HG03342 (cell line): Measurements from ENCODE around the gene TMEM233.
"Not testable (repeated sequence)": the region's sequence is repeated elsewhere in the genome, so short reads cannot be mapped to it uniquely, and the experiment has no call there.

Source experiments
- ATAC-seq: cut with Tn5 transposase; IDR thresholded peaks from one replicate; pipeline ENCODE4 v1.9.1; 2021; ENCODE audit warnings: mild to moderate bottlenecking, moderate library complexity; ENCODE audit not compliant: unreplicated experiment

The TMEM233 gene

DNA sequence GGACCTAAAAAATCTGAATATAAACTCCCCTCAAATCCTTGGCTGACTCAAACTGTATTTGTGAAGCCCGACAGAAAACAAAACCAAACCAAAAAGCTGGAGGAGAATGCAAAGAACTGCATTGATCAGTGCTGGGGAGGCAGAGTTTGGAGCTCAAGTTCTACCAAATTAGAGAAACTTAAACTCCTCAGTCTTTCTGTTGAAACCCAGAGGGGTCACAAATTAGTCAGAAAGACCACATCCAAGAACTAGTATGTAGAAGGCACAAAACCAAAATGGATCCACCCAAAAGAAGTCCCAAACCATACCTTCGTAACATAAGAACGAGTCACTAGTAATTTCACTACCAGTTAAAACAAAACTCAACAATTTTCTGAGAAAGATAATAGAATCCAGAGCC, 59.1 kb downstream of the TMEM233 start:
- no peak for ATAC-seq

DNA sequence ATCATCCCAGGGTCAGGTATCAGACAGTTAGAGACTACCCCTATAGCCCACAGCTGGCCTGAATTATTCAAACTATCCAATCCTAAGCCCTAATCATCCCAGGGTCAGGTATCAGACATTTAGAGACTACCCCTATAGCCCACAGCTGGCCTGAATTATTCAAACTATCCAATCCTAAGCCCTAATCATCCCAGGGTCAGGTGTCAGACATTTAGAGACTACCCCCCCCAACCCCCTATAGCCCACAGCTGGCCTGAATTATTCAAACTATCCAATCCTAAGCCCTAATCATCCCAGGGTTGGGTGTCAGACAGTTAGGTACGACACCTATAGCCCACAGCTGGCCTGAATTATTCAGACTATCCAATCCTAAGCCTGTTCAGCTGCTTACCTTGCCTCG, 63.4 kb downstream of the TMEM233 start:
- not testable (repeated sequence) for ATAC-seq

DNA sequence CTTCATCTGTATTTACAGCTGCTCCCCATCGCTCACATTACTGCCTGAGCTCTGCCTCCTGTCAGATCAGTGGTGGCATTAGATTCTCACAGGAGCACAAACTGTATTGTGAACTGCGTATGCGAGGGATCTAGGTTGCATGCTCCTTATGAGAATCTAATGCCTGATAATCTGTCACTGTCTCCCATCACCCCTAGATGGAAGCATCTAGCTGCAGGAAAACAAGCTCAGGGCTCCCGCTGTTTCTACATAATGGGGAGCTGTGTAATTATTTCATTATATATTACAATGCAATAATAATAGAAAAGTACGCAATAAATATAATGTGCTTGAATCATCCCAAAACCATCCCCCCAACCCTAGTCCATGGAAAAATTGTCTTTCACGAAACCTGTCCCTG, 64.6 kb downstream of the TMEM233 start:
- ATAC-seq = not testable (repeated sequence)

DNA sequence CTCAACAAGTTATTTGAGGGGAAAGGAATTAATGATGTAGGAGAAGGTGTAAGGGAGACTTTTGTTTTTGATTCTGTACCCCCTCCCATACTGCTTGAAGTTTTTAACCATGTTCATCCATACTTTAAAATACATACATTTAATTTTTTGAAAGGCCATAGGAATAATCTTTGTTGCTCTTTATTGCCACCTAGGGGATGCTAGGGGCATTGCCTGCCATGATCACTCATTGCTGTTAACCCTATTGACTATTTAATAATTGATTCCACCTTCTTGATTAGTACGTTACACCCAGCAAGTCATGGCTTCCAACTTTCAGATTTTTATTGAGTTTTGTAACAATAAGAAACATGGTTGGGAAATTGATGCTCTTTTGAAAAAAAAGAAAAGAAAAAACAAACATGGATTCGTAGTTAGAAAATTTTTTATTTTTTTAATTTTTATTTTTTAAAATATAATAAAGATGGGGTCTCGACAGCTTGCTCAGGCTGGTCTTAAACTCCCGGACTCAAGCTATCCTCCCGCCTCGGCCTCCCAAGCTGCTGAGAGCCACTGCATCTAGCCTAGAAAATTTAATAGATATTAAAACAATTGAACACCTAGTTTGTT, 65.8 kb downstream of the TMEM233 start:
- ATAC-seq = peak; percentile 66

DNA sequence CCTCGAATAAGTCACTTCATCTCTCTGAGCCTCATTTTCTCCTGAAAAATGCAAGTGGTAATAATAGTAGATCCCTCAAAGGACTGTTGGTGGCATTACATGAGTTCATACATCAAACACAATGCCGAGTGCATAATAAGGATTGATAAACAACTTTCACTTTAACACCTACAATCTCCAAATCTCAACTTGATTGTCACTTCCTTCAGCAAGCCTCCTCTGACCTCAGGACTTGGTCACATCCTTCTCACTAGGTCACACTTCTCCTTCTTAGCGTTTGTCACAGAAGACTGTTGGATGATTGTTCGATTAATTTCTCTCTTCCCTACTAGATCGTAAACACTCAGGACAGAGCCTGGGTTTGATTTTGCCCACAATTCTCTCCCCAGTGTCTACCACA, 66.5 kb downstream of the TMEM233 start:
- ATAC-seq = no peak

DNA sequence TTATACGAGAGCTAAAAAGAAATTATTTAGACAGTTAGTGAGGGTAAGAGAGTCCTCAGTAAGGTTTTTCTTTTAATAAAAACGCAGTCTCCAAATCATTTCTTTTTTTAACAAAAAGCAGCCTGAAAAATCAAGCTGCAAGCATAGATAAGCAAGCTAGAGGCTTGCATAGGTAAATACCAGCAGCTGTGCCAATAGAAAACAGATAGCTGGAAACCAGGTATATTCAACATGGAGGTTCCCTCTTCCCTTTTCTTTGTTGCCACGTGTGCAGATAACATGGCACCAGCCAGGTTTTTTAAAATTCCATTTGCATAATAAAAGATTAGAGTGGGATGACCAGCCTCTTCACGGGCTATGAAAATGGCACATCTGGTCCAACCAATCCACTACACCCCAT, 68.3 kb downstream of the TMEM233 start:
- ATAC-seq = no peak

DNA sequence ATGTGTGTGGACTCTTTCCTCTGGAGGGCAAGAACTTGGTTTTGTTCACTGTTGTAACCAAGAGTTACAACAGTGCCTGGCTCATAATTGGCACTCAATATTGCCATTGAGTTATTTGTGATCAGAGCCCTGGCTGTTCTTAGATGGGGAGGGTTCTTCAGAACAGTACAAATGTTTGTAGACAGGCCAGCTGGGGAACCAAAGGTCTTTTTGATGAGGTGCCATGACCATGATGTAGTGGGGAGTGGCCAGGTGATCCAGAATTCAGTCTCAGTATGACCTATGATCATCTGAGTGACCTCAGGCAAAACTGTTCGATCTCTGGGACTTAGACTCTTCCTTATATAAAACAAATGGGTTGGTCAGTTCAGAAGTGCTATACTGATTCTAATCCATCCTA, 71.1 kb downstream of the TMEM233 start:
- no peak for ATAC-seq

DNA sequence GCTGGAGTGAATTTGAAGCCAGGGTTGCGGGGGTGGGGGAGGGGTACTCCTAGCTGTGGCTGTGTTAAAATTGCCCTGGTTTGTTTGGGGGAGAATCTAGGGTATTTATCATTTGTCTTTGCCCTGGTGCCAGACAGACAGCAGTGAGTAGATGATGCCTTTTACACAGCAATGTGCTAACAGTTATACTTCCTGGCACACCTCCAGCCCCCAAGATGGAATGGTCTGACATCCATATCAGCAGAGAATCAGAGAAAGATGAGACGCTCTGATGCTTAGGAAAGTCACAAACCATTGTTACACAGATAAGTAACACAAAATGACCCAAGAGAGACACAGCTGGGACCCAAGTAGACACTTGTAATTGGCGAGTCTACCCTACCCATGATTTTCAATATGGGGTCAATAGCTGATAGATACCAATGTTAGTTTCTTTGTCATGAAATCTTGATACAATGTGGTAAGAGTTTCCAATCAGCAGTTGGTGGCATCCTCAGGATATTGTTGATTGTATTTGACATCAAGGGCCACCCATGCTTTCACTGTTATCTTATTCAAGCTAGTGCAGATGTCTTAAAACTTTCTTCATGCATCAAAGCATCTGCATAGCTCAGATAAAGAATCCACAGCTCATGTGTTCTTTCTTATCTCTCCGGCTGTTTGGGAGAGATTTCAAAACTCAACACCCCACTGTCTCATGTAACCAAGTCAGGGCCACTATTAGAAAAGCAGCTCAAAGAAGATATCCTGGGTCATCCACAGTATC, 71.8 kb downstream of the TMEM233 start:
- no peak for ATAC-seq

DNA sequence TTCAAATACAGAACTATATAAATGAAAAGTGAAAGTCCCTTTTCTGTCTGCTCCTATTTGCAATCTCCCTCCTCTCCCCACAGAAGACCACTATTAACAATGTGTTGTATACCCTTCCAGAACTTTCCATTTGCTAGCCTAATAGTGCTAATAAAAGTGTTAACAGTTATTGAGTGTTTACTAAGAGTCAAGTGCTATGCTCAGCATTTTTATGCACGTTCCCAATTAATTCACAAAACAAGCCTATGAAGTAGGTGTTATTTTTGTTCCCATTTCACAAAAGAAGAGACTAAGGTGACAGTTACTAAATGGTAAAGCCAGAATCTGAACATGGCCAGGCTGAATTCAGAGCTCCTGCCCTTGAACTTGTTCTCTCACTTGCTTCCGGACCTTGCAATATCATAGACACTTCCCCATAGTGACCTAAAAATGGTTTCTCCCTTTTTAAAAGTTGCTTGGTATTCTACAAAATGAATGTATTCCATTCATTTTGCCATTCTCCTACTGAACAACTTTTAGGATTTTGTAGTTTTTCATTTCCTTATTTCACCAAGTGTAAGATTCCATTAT, 72.7 kb downstream of the TMEM233 start:
- ATAC-seq = no peak

DNA sequence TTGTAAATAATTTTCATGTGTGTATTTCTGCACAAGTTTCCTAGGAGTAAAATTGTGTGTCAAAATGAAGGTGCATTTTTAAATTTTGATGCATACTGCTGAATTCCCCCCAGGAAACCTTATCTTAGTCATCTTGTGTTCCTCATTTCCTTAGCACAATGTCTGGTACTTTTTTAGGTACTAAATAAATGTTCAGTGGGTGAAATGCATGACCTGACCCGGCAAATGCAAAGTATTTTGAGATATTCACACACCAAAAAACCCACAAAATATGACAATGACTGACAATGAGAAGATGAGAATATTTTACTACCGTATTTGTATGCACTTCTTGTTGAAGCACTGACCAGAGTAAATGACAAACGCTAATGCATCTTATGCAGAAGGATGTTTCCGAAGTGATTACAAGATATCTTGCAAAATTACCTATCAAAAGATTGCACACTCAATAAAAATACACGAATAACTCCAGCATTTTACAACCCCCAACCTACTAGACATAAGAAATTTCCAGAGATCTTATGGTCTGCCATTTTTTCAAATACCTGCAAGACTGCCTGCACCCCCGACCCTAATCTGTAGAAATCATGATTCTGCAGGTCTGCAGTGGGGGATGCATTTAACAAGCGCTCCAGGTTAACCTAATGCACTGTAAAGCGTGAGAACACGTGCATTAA, 73.5 kb downstream of the TMEM233 start:
- ATAC-seq = no peak

DNA sequence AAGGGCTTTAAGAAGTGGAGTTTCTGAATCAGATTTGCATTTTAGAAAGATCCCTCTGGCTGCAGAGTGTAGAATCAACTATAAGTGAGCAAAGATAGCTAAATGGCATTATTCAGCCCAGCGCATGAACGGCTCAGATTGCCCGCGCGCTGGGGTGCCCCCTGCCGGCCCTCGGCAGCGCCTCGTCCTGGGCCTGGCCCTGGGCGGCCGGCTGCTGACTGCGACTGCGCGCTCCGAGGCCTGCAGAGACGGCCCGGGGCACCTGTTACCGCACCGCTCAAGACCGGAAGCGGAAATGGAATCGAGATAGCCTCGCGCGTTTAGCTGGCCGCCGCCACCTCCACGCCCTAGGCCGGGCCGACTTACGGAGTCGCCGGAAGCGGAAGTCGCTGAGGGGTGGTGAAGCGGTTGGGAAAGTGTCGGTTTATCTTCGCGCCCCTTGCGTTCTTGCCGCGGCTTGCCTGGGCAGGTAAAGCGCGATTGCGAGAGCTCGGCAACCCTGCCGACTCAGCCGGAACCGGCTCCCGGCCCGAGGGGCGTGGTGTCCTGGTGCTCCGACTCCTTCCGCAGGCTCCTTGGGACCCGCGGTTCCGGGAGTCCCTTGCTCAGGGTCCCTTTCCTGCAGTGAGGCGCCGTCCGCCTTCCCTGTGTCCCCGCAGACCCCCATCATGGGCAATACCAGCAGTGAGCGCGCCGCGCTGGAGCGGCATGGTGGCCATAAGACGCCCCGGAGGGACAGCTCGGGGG, 74.2 kb downstream of the TMEM233 start, which contains the start of gene PRKAB1:
PRKAB1 (plus strand) TSS at position 557 of the 747 bp plus-strand sequence; CDS start at position 669, 112 bp downstream.
- ATAC-seq = peak; percentile 97

DNA sequence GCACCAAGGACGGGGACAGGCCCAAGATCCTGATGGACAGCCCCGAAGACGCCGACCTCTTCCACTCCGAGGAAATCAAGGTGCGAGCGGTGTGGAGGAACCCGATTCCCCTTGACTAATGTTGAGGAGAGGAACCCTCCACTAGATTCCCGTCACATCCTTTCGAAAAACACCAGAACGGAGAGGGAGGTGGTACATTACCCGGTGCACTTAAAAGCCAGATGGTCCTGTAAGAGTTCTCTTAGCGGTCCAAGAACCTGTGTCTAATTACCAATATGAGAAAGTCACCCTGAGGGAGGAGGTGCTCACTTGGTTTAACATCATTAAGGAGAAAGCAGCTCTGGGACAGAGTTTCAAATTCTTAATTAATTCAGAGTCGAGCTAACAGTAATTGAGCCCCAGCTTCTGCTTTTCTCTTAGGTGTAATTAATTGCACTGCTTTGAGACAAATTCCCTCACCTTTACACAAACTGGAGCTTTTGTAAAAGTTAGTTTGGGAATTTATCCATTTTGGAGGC, 74.8 kb downstream of the TMEM233 start:
- no peak for ATAC-seq

DNA sequence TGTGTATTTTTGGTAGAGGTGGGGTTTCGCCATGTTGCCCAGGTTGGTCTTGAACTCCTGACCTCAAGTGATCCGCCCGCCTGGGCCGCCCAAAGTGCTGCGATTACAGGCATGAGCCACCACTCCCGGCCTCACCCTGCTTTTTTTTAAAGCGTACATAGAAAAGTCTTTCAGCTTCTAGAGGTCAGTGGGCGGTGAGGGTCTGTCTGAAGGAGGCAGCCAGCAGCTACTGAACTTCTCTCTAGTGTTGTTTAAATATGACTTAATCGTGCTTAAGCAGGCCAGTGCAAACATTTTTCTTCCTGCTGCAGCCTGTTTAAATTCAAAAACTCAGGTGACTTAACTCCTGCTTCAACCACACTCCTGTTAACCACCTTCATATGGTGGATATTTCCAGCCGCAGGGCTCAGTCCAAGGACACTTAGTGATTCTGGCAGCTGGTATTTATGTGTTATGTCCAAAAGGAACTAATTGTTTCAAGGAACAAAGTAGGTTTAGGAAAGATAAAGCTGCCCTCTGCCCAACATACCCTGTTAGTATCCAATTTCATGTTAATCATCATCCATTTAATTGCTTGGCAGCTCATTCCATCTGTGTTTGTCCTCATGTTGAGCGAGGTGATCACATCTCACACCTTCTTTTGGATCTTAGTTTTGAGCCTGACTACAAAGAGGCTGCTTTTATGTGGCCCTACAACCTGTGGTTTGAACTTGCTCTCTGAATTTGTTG, 76.3 kb downstream of the TMEM233 start:
- no peak for ATAC-seq

DNA sequence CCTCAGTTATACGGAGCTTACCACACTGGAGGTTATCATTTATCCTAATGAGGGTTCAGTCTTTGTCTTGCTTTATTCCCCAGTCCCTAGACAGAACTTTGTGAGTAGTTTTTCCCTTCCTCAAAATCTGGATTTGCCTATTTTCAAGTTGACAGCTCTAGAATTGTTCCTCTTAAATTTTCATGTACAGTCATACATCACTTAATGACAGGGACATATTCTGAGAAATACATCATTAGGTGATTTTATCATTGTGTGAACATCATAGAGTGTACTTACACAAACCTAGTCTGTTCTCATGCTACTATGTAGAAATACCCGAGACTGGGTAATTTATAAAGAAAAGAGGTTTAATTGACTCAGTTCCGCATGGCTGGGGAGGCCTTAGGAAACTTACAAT, 77.5 kb downstream of the TMEM233 start:
- ATAC-seq = no peak

DNA sequence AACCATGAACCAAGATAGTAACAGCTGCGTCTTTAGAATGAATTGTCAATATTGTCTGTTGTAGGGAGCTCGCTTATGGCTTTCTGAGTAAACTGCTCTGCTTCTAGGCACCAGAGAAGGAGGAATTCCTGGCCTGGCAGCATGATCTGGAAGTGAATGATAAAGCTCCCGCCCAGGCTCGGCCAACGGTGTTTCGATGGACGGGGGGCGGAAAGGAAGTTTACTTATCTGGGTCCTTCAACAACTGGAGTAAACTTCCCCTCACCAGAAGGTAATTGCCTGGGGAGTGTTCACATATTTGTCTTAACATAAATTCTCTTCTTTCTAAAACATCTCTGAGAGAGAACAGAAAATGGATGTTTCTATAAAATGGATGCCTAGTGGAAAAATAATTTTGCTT, 78.6 kb downstream of the TMEM233 start:
- ATAC-seq = no peak

DNA sequence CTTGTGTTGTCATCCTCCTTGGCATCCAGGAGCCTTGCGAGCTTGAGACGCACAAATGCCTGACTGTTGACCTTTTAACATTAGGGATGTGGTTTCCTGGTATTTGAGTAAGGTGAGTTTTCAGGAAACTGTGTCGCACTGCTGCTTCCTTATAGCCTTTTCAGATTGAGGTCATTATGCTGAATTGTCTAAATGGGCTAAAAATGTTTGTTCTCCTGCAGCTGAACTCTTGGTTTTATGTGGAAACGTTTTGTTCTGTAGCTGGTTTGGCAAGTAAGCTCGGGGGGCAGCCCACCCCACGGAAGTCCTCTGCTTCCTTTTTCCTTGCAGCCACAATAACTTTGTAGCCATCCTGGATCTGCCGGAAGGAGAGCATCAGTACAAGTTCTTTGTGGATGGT, 80.1 kb downstream of the TMEM233 start:
- ATAC-seq = no peak

DNA sequence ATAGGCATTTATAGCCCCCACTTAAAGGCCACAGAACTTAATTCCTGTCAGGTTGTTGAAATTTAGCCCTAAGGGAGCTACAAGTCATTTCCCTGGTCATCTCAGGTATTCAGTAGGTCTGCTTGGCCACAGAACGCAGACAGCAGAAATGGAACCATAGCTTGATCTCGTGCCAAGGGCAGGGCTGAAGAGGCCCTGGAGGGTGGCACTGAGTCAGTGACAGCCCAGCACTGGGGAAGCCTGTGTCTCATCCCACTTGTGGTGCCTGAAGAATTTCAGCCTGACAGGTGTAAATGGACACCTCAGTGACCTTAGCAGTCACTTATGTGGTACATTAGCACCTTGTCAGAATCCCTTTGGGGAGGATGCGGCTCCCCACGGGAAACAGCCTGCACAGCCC, 81.0 kb downstream of the TMEM233 start:
- no peak for ATAC-seq

DNA sequence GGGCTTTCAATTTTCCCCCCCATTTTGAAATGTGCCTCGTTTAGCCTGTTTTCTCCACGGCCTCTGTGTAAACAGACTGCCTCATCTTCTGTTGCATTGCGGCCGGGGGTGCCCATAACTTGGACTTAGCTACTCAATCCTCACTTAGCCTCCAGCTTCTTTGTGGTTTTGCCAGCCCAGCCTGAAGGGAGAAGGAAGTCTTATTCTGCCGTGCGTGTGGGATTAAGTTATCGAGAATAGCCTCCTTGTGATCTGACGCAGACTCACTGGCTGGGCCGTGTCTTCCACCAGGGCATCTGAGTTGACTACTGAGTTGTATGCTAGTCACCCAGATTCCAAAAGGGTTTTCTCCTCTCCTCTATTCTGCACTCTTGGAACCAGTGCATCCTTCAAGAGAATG, 82.4 kb downstream of the TMEM233 start:
- no peak for ATAC-seq

DNA sequence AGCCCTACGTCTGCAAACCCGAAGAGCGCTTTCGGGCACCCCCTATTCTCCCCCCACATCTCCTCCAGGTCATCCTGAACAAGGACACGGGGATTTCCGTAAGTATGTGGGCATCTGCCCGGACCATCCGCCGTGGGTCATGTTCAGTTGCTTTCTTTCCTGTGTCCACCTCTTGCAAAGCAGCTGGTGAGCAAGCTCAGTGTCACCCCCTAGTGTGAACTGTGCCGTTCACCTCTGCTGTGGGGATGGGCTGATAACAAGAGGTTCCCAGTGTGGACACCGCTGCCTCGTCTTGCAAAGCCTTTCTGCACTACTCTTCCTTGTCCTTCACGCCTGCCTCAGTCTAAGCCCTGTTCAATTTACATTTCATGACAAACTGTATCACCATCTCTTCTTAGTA, 83.0 kb downstream of the TMEM233 start:
- ATAC-seq = no peak

DNA sequence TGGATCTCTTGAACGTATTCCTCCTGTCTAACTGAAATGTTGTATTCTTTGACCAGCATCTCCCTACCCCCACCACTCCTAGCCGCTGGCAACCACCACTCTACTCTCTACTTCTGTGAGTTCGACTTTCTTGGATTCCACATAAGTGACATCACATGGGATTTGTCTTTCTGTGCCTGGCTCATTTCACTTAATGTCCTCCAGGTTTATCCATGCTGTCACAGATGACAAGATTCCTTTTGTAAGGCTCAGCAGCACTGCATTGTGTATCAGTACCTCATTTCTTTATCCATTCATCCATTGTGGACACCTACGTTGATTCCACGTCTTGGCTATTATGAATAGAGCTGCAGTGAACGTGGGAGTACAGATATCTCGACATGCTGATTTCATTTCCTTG, 84.9 kb downstream of the TMEM233 start:
- ATAC-seq = no peak
